NCI-H526 treated with DMSO at 0.1 percent for 48 hours (cell line): ENCODE results near the gene SLCO1B1.
A peak's percentile ranks its signal among the peaks of the same experiment; 100 is the strongest.

ENCODE experiments used
- DNase-seq: peaks from one replicate; lab custom pipeline; 2025; lab: John Stamatoyannopoulos, UW

SLCO1B1 gene

DNA sequence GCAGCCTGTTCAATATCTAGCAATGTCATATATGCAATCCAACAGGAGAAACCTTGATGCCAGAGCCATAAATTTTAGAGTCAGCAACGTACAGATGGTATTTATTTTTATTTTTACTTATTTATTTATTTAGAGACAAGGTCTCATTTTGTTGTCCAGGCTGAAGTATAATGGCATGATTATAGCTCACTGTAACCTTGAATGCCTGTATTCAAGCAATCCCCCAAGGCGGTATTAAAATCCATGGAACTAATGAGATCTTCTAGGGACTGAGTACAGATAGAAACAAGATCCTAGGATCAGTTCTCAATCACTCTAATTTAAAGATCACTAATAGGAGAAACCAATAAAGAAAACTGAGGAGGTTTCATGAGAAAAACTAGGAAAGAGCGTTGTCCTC is 89.3 kb downstream of the SLCO1B1 start:
- no peak for DNase-seq

- no peak for DNase-seq
Measured at GRCh38 chr12:21221072-21221471, 90.1 kb downstream of the SLCO1B1 start.

DNA sequence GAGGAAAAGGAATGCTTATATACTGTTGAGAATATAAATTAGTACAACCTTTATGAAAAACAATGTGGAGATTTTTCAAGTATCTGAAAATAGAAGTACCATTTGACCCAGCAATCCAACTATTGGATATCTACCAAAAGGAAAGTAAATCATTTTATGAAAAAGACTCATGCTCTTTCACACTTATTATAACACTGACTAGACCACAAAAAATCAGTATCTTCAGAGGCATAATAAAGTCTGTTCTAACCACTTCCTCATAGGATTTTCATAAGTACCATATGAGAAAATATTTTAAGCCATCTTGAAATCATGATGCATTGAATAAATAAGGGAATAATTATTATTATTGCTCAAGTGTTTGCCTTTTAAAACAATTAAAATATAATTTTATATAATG is 90.8 kb downstream of the SLCO1B1 start:
- DNase-seq: no peak

DNA sequence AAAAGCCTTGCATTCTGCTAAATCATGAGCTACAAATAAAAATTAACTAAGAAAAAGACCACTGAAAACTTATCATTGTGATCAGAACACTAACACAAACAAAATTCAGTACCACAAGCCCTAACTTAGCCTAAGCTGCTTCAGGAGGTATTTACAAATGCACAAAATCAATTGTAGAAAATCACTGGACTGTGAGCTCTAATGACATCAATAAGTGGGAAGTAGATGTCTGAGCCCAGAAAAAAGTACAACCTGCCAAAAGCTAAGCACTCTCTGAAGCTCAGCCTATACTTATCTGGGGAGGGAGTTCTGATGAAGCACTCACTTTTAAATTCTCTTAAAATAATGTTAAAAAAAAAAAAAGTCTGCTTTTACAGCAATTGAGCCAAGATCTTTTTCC is 92.9 kb downstream of the SLCO1B1 start:
- DNase-seq: no peak

DNA sequence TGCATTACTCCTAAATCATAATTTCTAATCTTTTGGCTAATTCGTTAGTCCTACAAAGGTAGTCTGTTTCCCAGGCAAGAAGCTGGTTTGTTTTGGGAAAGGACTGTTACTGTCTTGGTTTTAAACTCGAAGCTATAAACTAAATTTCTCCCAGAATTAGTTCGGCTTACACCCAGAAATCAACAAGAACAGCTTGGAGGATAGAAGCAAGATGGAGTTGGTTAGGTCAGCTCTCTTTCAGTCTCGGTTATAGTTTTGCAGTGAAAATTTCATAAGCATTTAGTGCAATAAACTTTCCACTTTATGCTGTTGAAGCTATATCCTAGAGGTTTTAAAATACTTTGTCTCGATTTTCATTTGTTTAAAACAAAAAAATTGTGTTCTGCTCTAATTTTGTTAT is 103.4 kb downstream of the SLCO1B1 start:
- DNase-seq: no peak

DNA sequence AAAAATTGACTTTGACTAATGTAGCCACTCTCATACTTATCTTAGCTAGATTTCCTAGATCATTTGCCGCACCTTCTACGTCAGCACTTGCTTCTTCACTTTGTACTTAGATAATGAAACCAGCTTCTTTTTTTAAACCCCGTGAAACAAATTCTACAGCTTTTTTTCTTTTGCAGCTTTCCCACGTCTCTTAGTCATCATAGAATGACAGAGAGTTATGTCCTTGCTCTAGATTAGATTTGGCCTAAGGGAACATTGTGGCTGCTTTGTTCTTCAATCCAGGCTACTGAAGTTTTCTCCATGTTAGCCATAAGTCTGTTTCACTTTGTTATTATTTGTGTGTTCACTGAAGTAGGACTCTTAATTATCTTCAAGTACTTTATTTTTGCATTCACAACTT is 108.9 kb downstream of the SLCO1B1 start:
- DNase-seq: no peak

- DNase-seq: peak; percentile 23
Measured at GRCh38 chr12:21248679-21249078, 117.7 kb downstream of the SLCO1B1 start.

GRCh38 chr12:21252070-21252469 is 121.1 kb downstream of the SLCO1B1 start:
- DNase-seq: no peak

GRCh38 chr12:21257172-21257571 is 126.2 kb downstream of the SLCO1B1 start:
- DNase-seq: no peak

- no peak for DNase-seq
Measured at GRCh38 chr12:21264232-21264631, 133.2 kb downstream of the SLCO1B1 start.

DNA sequence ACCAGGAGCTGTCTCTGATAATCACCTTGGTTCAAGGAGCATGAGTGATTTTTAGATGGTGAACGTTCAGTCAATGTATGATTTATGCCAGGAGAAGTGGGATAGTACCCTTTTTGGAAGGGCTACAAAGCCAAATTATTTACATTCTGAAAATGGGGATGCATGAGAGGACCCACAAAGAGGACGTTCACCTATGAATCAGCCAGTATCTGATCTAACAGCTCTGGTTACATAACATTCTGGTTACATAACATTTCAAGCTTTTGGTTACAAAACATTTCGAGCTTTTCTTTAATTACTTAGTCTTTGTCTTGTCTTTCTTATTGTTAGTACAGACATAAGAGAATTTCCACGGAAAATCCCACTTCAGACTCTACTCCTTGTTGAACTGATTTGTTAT is 134.9 kb downstream of the SLCO1B1 start:
- no peak for DNase-seq

- no peak for DNase-seq
Measured at GRCh38 chr12:21276826-21277225, 145.8 kb downstream of the SLCO1B1 start.
